Measurements from ENCODE around the gene ARNT2. TPM values are rescaled to one million over a fixed set of nuclear protein-coding genes. Genes with fewer than 3 reads are reported as not detected.

ARNT2 gene
- total RNA-seq, 4 donors from 2014 or later, result 0.26 to 22.9 (median 7.0) TPM

- Histone ChIP-seq H3K27me3 (no peaks in the 10 kb centered on the region), H3K4me3 (no peak overlapping the region), H3K36me3 (no peaks in the 10 kb centered on the region), H3K4me1 (no peaks in the 10 kb centered on the region), H3K9me3 (no peaks in the 10 kb centered on the region), H3K27ac (no peak overlapping the region)
- intact Hi-C loops (cut with DNase I; ENCODE audit: low total_unique reads), result no loop called here
- no peak for TF ChIP-seq POLR2A (IDR thresholded peaks at IDR 0.05)
- no peak for TF ChIP-seq CTCF (IDR thresholded peaks at IDR 0.05)
- DNase-seq, result no peak
Measured at GRCh38 chr15:80574590-80574989, 170.4 kb downstream of the ARNT2 start.

GRCh38 chr15:80576519-80577090 lies 172.4 kb downstream of the ARNT2 start:
- Histone ChIP-seq H3K27me3 (no peaks in the 10 kb centered on the region), H3K27ac (no peak overlapping the region), H3K9me3 (no peaks in the 10 kb centered on the region), H3K4me3 (no peak overlapping the region), H3K4me1 (no peaks in the 10 kb centered on the region), H3K36me3 (no peaks in the 10 kb centered on the region)
- no peak for TF ChIP-seq POLR2A (IDR thresholded peaks at IDR 0.05)
- intact Hi-C loops (cut with DNase I; ENCODE audit: low total_unique reads), result no loop called here
- no peak for DNase-seq

GRCh38 chr15:80577552-80578205 lies 173.5 kb downstream of the ARNT2 start:
- no peak overlapping the region for H3K4me3 ChIP-seq
- TF ChIP-seq CTCF (IDR thresholded peaks at IDR 0.05) (no peak), POLR2A (IDR thresholded peaks at IDR 0.05) (no peak)
- no peaks in the 10 kb centered on the region for H3K36me3 ChIP-seq
- DNase-seq, result no peak
- H3K27ac ChIP-seq, result no peak overlapping the region
- no peaks in the 10 kb centered on the region for H3K27me3 ChIP-seq
- intact Hi-C loops (cut with DNase I; ENCODE audit: low total_unique reads), result no loop called here
- no peaks in the 10 kb centered on the region for H3K4me1 ChIP-seq
- H3K9me3 ChIP-seq, result no peaks in the 10 kb centered on the region

- intact Hi-C loops (cut with DNase I; ENCODE audit: low total_unique reads), result no loop called here
- DNase-seq, result no peak
- no peak for TF ChIP-seq CTCF (IDR thresholded peaks at IDR 0.05)
- no peak for TF ChIP-seq POLR2A (IDR thresholded peaks at IDR 0.05)
- Histone ChIP-seq H3K27ac (no peak overlapping the region), H3K4me1 (no peaks in the 10 kb centered on the region), H3K27me3 (no peaks in the 10 kb centered on the region), H3K36me3 (no peaks in the 10 kb centered on the region), H3K4me3 (no peak overlapping the region), H3K9me3 (no peaks in the 10 kb centered on the region)
Measured at GRCh38 chr15:80578206-80578595, 174.0 kb downstream of the ARNT2 start.

GRCh38 chr15:80578871-80579270 lies 174.7 kb downstream of the ARNT2 start:
- Histone ChIP-seq H3K27me3 (no peaks in the 10 kb centered on the region), H3K27ac (no peak overlapping the region), H3K4me3 (no peak overlapping the region), H3K36me3 (no peaks in the 10 kb centered on the region), H3K9me3 (no peaks in the 10 kb centered on the region), H3K4me1 (no peaks in the 10 kb centered on the region)
- no peak for DNase-seq
- intact Hi-C loops (cut with DNase I; ENCODE audit: low total_unique reads), result no loop called here
- no peak for TF ChIP-seq CTCF (IDR thresholded peaks at IDR 0.05)
- TF ChIP-seq POLR2A (IDR thresholded peaks at IDR 0.05), result no peak
